ENCODE results near the gene GTPBP3. TPM values are rescaled to one million over a fixed set of nuclear protein-coding genes. Genes with fewer than 3 reads are reported as not detected.
A peak's percentile ranks its signal among the peaks of the same experiment; 100 is the strongest.

The GTPBP3 gene
- total RNA-seq, 3 donors from 2014 or later, result 16.1 to 24.3 (median 16.8) TPM

DNA sequence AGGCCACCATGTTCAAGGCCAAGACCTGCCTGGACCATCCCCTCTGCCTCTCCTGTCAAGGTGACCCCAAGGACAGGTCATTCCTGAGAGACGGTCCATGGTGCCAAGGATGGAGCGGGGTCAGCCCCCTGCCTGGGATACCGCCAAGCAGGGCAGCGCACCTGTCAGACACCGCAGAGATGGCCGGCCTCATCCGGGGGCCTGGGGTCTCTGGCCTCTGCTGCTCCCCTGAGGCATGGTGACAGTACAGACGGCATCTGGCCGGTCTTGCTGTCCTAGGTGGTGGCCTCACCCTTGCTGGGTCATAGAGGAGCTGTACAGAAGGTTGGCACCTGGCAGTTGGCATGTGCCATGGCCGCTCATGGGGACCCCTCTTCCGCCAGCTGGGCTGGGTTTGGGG lies 16.9 kb upstream of the GTPBP3 start:
- peaks cover 3% of the 10 kb centered on the region for H3K4me1 ChIP-seq (ENCODE audit: low read depth)
- ATAC-seq (no peak), DNase-seq (no peak)
- H3K4me3 ChIP-seq, result no peak overlapping the region
- H3K9me3 ChIP-seq, result no peaks in the 10 kb centered on the region
- peaks cover 3% of the 10 kb centered on the region for H3K36me3 ChIP-seq (ENCODE audit: low read depth)
- TF ChIP-seq, protein P1, sequence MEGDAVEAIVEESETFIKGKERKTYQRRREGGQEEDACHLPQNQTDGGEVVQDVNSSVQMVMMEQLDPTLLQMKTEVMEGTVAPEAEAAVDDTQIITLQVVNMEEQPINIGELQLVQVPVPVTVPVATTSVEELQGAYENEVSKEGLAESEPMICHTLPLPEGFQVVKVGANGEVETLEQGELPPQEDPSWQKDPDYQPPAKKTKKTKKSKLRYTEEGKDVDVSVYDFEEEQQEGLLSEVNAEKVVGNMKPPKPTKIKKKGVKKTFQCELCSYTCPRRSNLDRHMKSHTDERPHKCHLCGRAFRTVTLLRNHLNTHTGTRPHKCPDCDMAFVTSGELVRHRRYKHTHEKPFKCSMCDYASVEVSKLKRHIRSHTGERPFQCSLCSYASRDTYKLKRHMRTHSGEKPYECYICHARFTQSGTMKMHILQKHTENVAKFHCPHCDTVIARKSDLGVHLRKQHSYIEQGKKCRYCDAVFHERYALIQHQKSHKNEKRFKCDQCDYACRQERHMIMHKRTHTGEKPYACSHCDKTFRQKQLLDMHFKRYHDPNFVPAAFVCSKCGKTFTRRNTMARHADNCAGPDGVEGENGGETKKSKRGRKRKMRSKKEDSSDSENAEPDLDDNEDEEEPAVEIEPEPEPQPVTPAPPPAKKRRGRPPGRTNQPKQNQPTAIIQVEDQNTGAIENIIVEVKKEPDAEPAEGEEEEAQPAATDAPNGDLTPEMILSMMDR (IDR thresholded peaks at IDR 0.05), result no peak
- intact Hi-C loops (cut with DNase I, micrococcal nuclease), result no loop called here

DNA sequence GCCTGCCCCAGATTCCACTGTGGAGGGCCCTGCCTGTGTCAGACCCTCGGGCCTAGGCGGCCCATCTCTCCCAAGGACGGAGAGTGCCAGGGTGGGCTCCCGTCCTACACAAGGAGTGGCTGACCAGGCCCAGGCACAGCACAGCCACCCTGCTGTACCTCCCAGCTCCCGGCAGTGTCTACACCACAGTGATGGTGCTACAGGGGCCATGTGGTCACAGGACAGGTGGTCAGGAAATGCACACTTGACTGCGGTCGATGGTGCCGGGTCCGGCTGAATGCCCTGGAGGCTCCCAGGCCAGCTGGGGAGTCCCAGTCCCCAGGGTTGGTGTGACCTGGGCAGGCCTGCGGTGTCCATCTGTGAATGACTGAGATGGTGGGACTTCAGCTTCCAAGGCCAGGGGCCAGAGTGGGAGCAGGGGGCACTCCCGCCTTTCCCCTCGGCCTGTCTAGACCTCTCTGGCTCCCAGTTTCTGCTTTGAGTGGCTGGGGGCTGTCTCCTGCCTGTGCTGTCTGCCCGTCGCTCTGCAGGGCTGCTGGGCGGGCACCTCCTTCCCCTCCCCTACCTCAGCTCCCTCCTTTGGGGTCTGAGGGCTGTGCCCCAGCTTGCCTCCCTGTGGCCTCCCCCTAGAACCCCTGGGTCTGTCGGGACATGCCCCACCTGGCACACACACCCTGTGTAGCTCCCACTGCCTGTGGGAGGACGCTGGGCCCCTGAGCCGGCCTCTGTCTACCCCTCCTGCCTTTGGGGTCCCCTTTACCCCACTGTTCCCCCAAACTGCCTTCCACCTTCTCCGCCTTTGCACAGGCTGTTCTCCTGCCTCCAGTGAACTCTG lies 15.5 kb upstream of the GTPBP3 start:
- Histone ChIP-seq H3K4me3 (no peak overlapping the region), H3K9me3 (no peaks in the 10 kb centered on the region), H3K4me1 (ENCODE audit: low read depth) (peaks cover 3% of the 10 kb centered on the region), H3K36me3 (ENCODE audit: low read depth) (peaks cover 3% of the 10 kb centered on the region)
- no peak for DNase-seq
- no peak for ATAC-seq
- intact Hi-C loops (cut with DNase I, micrococcal nuclease), result no loop called here
- TF ChIP-seq, protein P1 (IDR thresholded peaks at IDR 0.05), result no peak

DNA sequence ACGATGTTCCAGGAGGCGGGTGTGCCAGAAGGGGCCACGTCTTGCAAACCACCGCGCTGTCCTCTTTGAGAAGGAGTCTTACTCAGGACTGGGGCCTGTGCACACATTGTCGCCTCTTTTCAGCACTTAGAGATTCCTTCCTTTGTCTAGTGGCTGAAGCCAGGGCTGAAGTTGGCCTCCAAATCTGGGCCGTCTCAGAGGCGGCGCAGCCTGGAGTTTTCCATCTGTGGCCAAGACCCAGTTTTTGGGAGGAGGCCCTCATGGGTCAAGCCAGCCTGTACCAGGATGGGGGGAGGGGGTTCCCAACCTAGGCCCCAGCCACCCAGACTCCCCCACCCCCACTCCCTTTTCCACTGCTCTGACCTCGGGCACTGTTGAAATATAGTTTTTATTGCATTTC lies 14.5 kb upstream of the GTPBP3 start:
- intact Hi-C loops (cut with DNase I, micrococcal nuclease), result no loop called here
- no peaks in the 10 kb centered on the region for H3K36me3 ChIP-seq (ENCODE audit: low read depth)

DNA sequence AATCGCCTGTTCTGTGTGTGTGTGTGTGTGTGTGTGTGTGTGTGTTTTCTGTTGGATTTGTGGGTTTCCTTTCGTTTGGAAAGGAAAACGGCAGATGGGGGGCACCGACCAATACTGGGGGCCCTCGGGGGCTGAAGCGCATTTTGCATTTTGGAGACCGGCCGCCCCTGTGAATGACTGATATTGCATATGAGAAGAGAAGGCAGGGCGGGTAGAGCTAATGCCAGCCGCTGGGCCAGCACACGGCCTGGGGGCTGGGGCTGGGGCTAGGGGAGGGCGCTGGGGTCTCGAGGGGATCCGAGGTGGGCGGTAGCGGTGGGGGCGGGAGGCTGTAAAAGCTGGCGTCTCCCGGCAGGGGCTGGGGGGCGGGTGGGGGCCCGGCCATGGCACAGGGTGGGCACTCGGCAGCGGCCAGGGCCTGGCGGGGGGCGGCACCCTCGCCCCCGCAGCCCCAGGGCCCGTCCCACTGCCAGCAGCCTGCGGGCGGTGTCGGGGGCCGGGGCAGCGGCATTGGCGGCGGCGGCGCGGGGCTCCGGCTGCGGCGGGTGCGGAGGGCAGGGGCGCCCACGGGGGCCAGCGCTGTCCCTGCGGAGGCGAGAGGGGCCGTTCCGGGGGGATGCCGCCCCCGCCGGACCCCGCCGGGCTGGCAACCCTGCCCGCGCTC lies 13.9 kb upstream of the GTPBP3 start:
- Histone ChIP-seq H3K9me3 (no peaks in the 10 kb centered on the region), H3K36me3 (ENCODE audit: low read depth) (no peaks in the 10 kb centered on the region), H3K4me3 (no peak overlapping the region), H3K4me1 (ENCODE audit: low read depth) (peaks cover 7% of the 10 kb centered on the region)
- no peak for ATAC-seq
- DNase-seq, result no peak
- intact Hi-C loops (cut with DNase I, micrococcal nuclease), result no loop called here
- TF ChIP-seq, protein P1 (IDR thresholded peaks at IDR 0.05), result no peak

More for the DNA sequence above, 14.5 kb upstream of the GTPBP3 start:
- Histone ChIP-seq H3K4me1 (ENCODE audit: low read depth) (peaks cover 7% of the 10 kb centered on the region), H3K9me3 (no peaks in the 10 kb centered on the region), H3K4me3 (no peak overlapping the region)
- DNase-seq (peak in 1 of 3 donors; percentile 12), ATAC-seq (no peak)
- TF ChIP-seq, protein P1 (IDR thresholded peaks at IDR 0.05), result no peak

DNA sequence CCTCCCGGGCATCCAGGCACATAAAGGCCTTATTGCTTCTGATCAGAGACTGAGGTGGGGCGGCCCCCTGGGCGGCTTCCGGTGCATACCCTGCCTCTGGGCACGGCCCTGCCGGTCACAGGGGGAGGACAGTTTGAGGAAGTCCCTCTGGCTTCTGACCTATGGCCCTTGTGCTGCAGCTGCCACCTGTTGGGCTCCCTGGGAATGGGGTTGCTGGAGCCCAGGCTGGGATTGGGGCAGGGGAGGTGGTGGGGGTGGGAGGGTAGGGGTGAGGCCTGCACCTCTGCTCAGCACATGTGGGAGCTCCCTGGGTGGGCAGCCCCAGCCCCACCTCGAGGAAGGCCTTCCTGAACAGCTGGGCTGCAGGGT lies 13.4 kb upstream of the GTPBP3 start:
- no peak overlapping the region for H3K4me3 ChIP-seq
- no peaks in the 10 kb centered on the region for H3K36me3 ChIP-seq (ENCODE audit: low read depth)
- TF ChIP-seq, protein P1 (IDR thresholded peaks at IDR 0.05), result no peak
- ATAC-seq, result no peak
- DNase-seq, result peak in 1 of 3 donors; percentile 58
- H3K9me3 ChIP-seq, result no peaks in the 10 kb centered on the region
- intact Hi-C loops (cut with DNase I, micrococcal nuclease), result no loop called here
- H3K4me1 ChIP-seq (ENCODE audit: low read depth), result peaks cover 10% of the 10 kb centered on the region
